NCI-H526 treated with DMSO at 0.1 percent for 48 hours (cell line): ENCODE results near the gene MYO1G.
"Not testable (repeated sequence)": the region's sequence is repeated elsewhere in the genome, so short reads cannot be mapped to it uniquely, and the experiment has no call there.

Experiments
- DNase-seq: peaks from one replicate; lab custom pipeline; 2025; lab: John Stamatoyannopoulos, UW

MYO1G gene

DNA sequence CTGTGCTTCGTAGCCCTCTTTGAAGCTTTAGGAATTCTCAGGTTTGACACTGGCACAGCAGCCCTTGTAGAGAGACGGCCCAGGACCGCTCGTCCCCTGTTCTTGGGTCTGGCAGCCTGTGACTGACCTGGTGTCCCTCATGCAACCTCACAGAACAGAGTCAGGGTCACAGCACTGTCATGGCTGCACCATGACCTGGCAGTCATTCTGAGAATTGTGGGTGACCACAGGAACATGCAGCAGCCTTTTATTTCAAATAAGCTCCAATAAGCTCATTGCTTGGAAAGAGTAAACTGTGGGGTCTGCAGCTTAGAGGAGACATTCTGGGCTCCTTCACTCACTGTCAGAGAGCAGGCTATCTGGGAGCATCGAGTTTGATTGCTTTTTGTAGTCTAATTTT, 42.5 kb downstream of the MYO1G start:
- DNase-seq: no peak

DNA sequence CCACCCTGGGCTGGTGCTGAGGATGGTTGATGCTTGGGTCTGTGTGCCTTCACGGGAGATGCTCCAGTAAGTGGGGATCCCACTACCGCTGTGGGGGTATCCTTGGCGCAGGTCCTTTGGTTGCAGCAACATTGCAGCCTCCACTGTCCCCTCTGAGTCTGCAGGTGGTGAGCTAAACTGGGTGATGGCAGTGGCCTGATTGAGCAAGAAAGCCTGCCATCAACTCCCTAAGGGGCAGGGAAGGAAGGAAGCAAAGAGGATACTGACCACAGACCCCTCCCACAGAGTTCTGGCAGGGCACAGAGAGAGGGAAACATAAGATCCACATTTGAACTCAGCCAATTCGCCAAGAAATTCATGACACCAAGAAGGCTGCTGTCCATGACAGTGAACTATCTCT, 43.2 kb downstream of the MYO1G start:
- DNase-seq: no peak

DNA sequence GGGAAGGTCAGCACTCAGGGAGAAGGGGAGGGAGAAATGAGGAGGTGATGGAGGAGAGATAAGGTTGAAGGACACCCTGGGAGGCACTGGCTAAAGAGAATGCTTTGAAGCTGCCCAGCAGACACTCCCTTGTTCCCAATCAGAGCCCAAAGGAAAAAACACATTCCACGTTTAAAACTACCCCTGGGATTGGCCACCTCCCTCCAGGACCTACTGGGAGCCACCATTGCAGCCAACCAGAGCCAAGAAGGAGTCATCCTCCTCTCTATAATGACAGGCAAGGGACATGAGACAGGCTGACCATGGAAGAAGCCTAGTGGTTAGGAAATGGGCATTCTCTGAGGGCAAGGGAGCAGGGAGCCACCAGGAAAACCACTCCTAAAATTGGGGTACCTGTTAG, 43.8 kb downstream of the MYO1G start:
- no peak for DNase-seq

DNA sequence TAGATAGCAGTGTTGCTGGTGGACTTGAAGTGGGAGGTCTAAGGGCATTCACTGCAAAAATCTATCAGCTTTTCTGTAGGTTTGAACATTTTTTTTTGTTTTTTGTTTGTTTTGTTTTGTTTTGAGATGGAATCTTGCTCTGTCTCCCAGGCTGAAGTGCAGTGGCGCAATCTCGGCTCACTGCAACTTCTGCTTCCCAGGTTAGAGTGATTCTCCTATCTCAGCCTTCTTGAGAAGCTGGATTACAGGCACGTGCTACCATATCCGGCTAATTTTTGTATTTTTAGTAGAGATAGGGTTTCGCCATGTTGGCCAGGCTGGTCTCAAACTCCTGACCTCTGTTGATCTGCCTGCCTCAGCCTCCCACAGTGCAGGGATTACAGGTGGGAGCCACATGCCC, 44.3 kb downstream of the MYO1G start:
- DNase-seq: not testable (repeated sequence)

DNA sequence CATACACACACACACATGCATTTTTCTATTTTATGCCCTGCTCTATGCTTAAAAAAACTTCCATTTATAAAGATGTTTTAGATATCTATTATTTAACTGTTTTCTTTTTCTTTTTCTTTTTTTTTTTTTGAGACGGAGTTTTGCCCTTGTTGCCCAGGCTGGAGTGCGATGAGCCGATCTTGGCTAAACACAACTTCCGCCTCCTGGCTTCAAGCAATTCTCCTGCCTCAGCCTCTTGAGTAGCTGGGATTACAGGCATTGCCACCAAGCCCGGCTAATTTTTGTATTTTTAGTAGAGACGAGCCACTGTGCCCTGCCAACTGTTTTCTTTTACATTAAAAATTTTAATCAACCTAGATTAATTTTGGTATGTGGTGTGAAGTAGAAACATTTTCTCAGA, 47.9 kb downstream of the MYO1G start:
- DNase-seq: no peak

DNA sequence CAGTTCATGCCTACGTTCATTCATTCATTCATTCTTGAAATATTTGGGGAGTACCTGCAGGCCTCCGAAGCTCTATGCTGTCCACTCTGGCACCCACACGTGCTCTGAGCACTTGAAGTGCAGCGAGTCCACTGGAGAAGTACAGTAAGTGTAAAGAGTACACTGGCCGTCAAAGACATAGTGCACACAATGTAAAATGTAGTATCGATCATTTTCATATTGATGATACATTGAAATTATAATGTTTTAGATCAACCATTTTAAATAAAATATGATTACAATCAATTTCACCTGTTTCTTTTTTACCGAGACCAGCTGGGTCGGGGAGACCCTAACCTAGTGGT, 56.5 kb downstream of the MYO1G start:
- no peak for DNase-seq

DNA sequence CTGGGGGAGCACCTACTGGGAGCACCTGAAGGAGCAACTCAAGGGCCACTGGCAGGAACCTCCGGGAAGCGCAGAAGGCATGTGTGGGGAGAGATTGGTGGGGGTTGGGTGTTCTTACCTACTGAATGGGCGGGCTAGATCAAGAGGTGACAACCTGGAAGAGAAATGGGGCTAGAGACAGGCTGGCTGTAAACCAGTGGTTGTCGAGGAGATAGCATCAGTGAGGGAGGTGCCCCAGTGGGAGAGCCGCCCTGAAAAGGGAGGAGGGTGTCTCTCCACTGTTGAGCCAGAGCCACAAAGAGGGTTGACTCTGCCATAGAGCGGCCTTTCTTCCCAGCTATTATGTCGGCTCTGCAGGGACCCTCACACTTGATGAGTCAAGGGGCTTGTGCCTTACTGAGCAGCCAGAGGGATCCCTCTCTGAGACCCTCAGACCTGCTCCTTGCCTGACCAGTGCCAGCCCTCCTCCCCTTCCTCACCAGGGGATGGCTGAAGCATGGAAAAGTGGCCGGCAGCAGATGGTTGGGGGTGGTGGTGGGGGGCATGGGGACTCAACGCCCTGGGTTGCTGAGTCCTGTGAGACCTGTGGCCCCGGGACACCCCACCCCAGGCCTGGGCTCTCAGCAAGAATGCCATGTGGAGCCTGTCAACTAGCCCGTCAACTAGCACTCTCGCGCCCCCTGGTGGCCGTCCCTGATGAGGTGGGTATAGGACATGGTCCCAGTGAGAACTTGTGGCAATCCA, 57.0 kb downstream of the MYO1G start:
- peak; percentile 17 for DNase-seq

DNA sequence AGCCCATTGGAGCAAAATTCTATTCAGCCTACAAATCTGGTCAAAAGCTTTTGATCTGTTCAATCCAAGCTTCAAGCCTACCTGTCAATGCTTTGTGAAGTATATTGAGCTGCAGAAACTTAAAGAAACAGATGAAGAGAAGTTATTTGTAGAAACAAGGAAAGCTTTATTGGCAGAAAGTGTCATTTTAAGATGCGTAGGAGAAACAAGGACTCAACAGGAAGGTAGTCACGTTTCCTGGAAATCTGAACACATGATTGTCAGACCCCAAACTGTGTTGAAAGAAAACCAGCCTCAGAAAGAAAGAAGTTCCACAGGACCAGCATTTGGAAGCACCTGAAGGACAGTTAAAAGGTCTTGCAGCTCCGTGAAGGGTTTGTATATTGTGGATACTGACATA, 58.7 kb downstream of the MYO1G start:
- DNase-seq: no peak

DNA sequence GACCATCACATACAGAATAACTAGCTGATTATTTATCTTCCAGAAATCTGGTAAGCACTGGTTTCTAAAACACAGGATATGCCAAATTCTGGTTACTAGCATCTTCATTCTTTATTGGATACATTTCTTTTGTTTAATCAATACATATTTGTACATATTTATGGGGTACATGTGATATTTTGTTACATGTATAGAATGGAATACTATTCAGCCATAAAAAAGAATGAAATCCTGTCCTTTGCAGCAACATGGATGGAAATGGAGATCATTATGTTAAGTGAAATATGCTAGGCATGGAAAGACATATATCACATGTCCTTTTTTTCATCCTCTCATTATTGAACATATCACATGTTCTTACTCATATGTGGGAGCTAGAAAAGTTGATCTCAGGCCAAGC, 60.8 kb downstream of the MYO1G start:
- no peak for DNase-seq

DNA sequence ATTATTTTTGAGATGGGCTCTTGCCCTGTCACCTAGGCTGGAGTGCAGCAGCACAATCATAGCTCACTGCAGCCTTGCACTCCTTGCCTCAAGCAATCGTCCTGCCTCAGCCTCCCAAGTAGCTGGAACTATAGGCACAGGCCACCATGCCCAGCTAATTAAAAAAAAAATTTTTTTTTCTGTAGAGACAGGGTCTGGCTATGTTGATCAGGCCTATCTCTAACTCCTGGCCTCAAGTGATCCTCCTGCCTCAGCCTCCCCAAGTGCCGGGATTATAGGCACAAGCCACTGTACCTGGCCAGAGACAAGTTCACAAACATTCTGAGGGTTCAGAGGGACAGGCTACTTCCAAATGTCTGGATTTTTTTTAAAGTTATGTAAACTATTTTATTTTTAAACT, 61.4 kb downstream of the MYO1G start:
- no peak for DNase-seq

DNA sequence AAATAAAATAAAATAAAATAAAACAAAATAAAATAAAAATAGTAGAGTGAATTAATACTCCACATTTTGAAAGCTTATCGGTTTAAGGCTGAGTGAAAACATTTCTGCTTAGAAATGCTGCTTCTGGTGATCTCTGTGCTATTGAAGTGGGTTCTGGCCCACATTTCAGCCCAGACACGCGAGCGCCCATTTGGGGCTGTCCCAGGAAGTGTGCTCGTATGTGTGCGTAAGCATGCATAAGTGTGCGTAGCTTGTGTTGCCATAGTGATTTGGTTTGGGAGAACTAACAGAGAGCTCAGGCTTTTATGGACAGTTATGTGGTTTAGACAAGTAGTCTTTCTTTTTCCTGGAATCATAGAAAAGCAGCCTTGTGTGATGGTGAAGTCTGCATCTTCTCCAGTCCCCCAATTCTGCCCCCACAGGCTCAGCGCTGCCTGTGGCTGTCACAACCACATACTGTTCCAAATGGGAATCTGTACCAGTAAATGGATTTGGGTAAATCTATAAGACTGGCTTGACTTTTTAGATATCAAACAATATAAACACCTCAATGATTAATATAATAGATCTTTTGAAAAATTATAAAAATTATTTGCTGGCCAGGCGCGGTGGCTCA, 63.7 kb downstream of the MYO1G start:
- no peak for DNase-seq

DNA sequence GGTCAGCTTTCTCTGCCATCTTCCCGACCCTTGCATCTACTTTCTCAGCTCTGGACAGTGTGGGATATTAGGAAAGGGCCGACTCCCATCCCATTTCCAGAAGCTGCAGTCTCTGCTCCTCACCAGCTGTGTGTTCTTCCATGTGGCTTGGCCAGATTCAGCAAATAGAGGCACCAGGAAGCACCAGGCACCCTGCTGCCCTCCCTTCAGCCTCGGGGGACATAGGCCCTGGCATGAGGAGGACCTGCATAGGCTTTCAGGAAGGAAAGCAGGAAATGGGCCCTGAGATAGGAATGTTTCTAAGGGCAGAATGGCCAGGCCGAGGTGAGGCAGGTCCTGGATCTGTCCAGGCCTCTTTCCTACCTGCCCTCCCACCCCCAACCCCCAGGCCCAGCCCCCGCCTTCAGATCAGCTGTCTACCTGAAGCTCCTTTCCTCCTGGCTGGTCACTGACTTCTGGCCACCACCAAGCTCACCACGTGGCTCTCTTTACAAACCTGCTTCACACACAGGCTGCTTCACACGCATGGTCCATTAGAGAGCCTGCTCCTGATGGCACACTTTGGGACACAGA, 66.0 kb downstream of the MYO1G start:
- DNase-seq: no peak
